ENCODE results near the gene PDE5A. TPM values are rescaled to one million over a fixed set of nuclear protein-coding genes. Genes with fewer than 3 reads are reported as not detected.

Gene PDE5A
- total and polyA plus RNA-seq, 2 donors from 2014 or later = 3.9 to 29.4 TPM

- no peaks in the 10 kb centered on the region for H3K9me3 ChIP-seq (ENCODE audit: control insufficient read depth in 2 of 3, insufficient read depth in 1 of 3, low read length in 3 of 3)
- TF ChIP-seq CTCF (IDR thresholded peaks at IDR 0.05; ENCODE audit: borderline replicate concordance, extremely low read depth, insufficient read depth) = no peak
- DNase-seq (peak in 2 of 5 donors; percentile 64 to 72), FAIRE-seq (no peak)
- H3K9ac ChIP-seq (ENCODE audit: low read length in 3 of 3) = no peak overlapping the region
- H3K4me3 ChIP-seq (ENCODE audit: low read length in 3 of 3) = no peak overlapping the region
- no peaks in the 10 kb centered on the region for H3K27me3 ChIP-seq (ENCODE audit: control insufficient read depth, insufficient read depth, low read length)
- peaks cover 0 to 4% (median 0%) of the 10 kb centered on the region in 3 donors for H3K4me1 ChIP-seq (ENCODE audit: control insufficient read depth in 2 of 3, insufficient read depth in 2 of 3, low read depth in 1 of 3, low read length in 3 of 3)
- peaks cover 2 to 12% (median 6%) of the 10 kb centered on the region in 3 donors for H3K36me3 ChIP-seq (ENCODE audit: control insufficient read depth in 2 of 3, insufficient read depth in 3 of 3, low read length in 3 of 3)
- intact Hi-C loops (cut with DNase I) = no loop called here
- H3K27ac ChIP-seq (ENCODE audit: low read depth in 2 of 2, low read length in 2 of 2) = no peak overlapping the region
Measured at GRCh38 chr4:119506806-119507205, 121.8 kb downstream of the PDE5A start.

GRCh38 chr4:119504616-119505015 lies 124.0 kb downstream of the PDE5A start:
- peaks cover 4 to 10% (median 4%) of the 10 kb centered on the region in 3 donors for H3K36me3 ChIP-seq (ENCODE audit: control insufficient read depth in 2 of 3, insufficient read depth in 3 of 3, low read length in 3 of 3)
- H3K4me3 ChIP-seq (ENCODE audit: low read length in 3 of 3) = no peak overlapping the region
- no peaks in the 10 kb centered on the region for H3K4me1 ChIP-seq (ENCODE audit: control insufficient read depth in 2 of 3, insufficient read depth in 2 of 3, low read depth in 1 of 3, low read length in 3 of 3)
- no peaks in the 10 kb centered on the region for H3K27me3 ChIP-seq (ENCODE audit: control insufficient read depth, insufficient read depth, low read length)
- no peak for FAIRE-seq
- H3K27ac ChIP-seq (ENCODE audit: low read depth in 2 of 2, low read length in 2 of 2) = no peak overlapping the region
- no peak for TF ChIP-seq CTCF (IDR thresholded peaks at IDR 0.05; ENCODE audit: borderline replicate concordance, extremely low read depth, insufficient read depth)
- no peak for DNase-seq
- H3K9me3 ChIP-seq (ENCODE audit: control insufficient read depth in 2 of 3, insufficient read depth in 1 of 3, low read length in 3 of 3) = no peaks in the 10 kb centered on the region
- intact Hi-C loops (cut with DNase I) = no loop called here
- H3K9ac ChIP-seq (ENCODE audit: low read length in 3 of 3) = no peak overlapping the region

GRCh38 chr4:119501740-119502139 lies 126.9 kb downstream of the PDE5A start:
- Histone ChIP-seq H3K27ac (ENCODE audit: low read depth in 2 of 2, low read length in 2 of 2) (no peak overlapping the region), H3K36me3 (ENCODE audit: control insufficient read depth in 2 of 3, insufficient read depth in 3 of 3, low read length in 3 of 3) (peaks cover 2 to 11% (median 4%) of the 10 kb centered on the region in 3 donors), H3K4me3 (ENCODE audit: low read length in 3 of 3) (no peak overlapping the region), H3K4me1 (ENCODE audit: control insufficient read depth in 2 of 3, insufficient read depth in 2 of 3, low read depth in 1 of 3, low read length in 3 of 3) (peaks cover 0 to 5% (median 3%) of the 10 kb centered on the region in 3 donors), H3K9ac (ENCODE audit: low read length in 3 of 3) (no peak overlapping the region), H3K27me3 (ENCODE audit: control insufficient read depth, insufficient read depth, low read length) (no peaks in the 10 kb centered on the region), H3K9me3 (ENCODE audit: control insufficient read depth in 2 of 3, insufficient read depth in 1 of 3, low read length in 3 of 3) (no peaks in the 10 kb centered on the region)
- no peak for FAIRE-seq
- intact Hi-C loops (cut with DNase I) = no loop called here
- TF ChIP-seq CTCF (IDR thresholded peaks at IDR 0.05; ENCODE audit: borderline replicate concordance, extremely low read depth, insufficient read depth) = no peak
- no peak for DNase-seq

GRCh38 chr4:119498527-119498926 lies 130.1 kb downstream of the PDE5A start:
- peaks cover 0 to 5% (median 3%) of the 10 kb centered on the region in 3 donors for H3K4me1 ChIP-seq (ENCODE audit: control insufficient read depth in 2 of 3, insufficient read depth in 2 of 3, low read depth in 1 of 3, low read length in 3 of 3)
- H3K27ac ChIP-seq (ENCODE audit: low read depth in 2 of 2, low read length in 2 of 2) = peak overlapping the region in 1 of 2 donors; percentile 79
- TF ChIP-seq CTCF (IDR thresholded peaks at IDR 0.05; ENCODE audit: borderline replicate concordance, extremely low read depth, insufficient read depth) = no peak
- H3K9me3 ChIP-seq (ENCODE audit: control insufficient read depth in 2 of 3, insufficient read depth in 1 of 3, low read length in 3 of 3) = no peaks in the 10 kb centered on the region
- no peak overlapping the region for H3K4me3 ChIP-seq (ENCODE audit: low read length in 3 of 3)
- H3K36me3 ChIP-seq (ENCODE audit: control insufficient read depth in 2 of 3, insufficient read depth in 3 of 3, low read length in 3 of 3) = peaks cover 4 to 16% (median 9%) of the 10 kb centered on the region in 3 donors
- FAIRE-seq (no peak), DNase-seq (peak; percentile 57 to 88 (median 79))
- intact Hi-C loops (cut with DNase I) = no loop called here
- no peaks in the 10 kb centered on the region for H3K27me3 ChIP-seq (ENCODE audit: control insufficient read depth, insufficient read depth, low read length)
- H3K9ac ChIP-seq (ENCODE audit: low read length in 3 of 3) = peak overlapping the region in 1 of 3 donors; percentile 28

All from kidney (tissue), 14 donors.